Measurements from ENCODE around the gene SLC47A2.

Gene SLC47A2

GRCh38 chr17:19714542-19715411 is 1.6 kb downstream of the SLC47A2 start:
- Histone ChIP-seq H3K27ac (no peak overlapping the region), H3K27me3 (ENCODE audit: insufficient read depth, low read depth) (no peaks in the 10 kb centered on the region), H4K20me1 (ENCODE audit: insufficient read depth) (no peaks in the 10 kb centered on the region), H3K36me3 (ENCODE audit: insufficient read depth) (no peaks in the 10 kb centered on the region), H3K4me3 (IDR thresholded peaks at IDR 0.05; ENCODE audit: insufficient read depth, low read depth, low read length) (no peak overlapping the region), H3K4me1 (ENCODE audit: low read depth, poor library complexity, severe bottlenecking) (no peaks in the 10 kb centered on the region), H3K79me2 (ENCODE audit: insufficient read depth, low read depth) (no peaks in the 10 kb centered on the region), H3K9ac (no peak overlapping the region), H2AFZ (ENCODE audit: low read depth) (no peak overlapping the region), H3K4me2 (no peak overlapping the region)
- TF ChIP-seq CTCF (conservative IDR thresholded peaks at IDR 0.05; ENCODE audit: low read depth, low read length): no peak

- Histone ChIP-seq H3K36me3 (ENCODE audit: insufficient read depth) (no peaks in the 10 kb centered on the region), H3K27me3 (ENCODE audit: insufficient read depth, low read depth) (no peaks in the 10 kb centered on the region), H3K4me3 (IDR thresholded peaks at IDR 0.05; ENCODE audit: insufficient read depth, low read depth, low read length) (no peak overlapping the region), H3K27ac (no peak overlapping the region), H3K79me2 (ENCODE audit: insufficient read depth, low read depth) (no peaks in the 10 kb centered on the region), H4K20me1 (ENCODE audit: insufficient read depth) (no peaks in the 10 kb centered on the region), H3K4me1 (ENCODE audit: low read depth, poor library complexity, severe bottlenecking) (no peaks in the 10 kb centered on the region), H3K4me2 (no peak overlapping the region), H3K9ac (no peak overlapping the region), H2AFZ (ENCODE audit: low read depth) (no peak overlapping the region)
- TF ChIP-seq CTCF (conservative IDR thresholded peaks at IDR 0.05; ENCODE audit: low read depth, low read length): no peak
These were observed 2.5 kb downstream of the SLC47A2 start for GRCh38 chr17:19713901-19714361.

GRCh38 chr17:19713462-19713861 is 2.9 kb downstream of the SLC47A2 start:
- no peak overlapping the region for H3K9ac ChIP-seq
- no peaks in the 10 kb centered on the region for H3K36me3 ChIP-seq (ENCODE audit: insufficient read depth)
- no peak overlapping the region for H3K4me2 ChIP-seq
- no peak overlapping the region for H3K4me3 ChIP-seq (IDR thresholded peaks at IDR 0.05; ENCODE audit: insufficient read depth, low read depth, low read length)
- TF ChIP-seq CTCF (conservative IDR thresholded peaks at IDR 0.05; ENCODE audit: low read depth, low read length): no peak
- no peak overlapping the region for H2AFZ ChIP-seq (ENCODE audit: low read depth)
- H3K27ac ChIP-seq: no peak overlapping the region
- H4K20me1 ChIP-seq (ENCODE audit: insufficient read depth): no peaks in the 10 kb centered on the region
- no peaks in the 10 kb centered on the region for H3K79me2 ChIP-seq (ENCODE audit: insufficient read depth, low read depth)
- H3K27me3 ChIP-seq (ENCODE audit: insufficient read depth, low read depth): no peaks in the 10 kb centered on the region
- H3K4me1 ChIP-seq (ENCODE audit: low read depth, poor library complexity, severe bottlenecking): no peaks in the 10 kb centered on the region

- Histone ChIP-seq H3K79me2 (ENCODE audit: insufficient read depth, low read depth) (no peaks in the 10 kb centered on the region), H3K27ac (no peak overlapping the region), H2AFZ (ENCODE audit: low read depth) (no peak overlapping the region), H3K4me2 (no peak overlapping the region), H3K4me1 (ENCODE audit: low read depth, poor library complexity, severe bottlenecking) (no peaks in the 10 kb centered on the region), H4K20me1 (ENCODE audit: insufficient read depth) (no peaks in the 10 kb centered on the region), H3K4me3 (IDR thresholded peaks at IDR 0.05; ENCODE audit: insufficient read depth, low read depth, low read length) (no peak overlapping the region), H3K36me3 (ENCODE audit: insufficient read depth) (no peaks in the 10 kb centered on the region), H3K9ac (no peak overlapping the region), H3K27me3 (ENCODE audit: insufficient read depth, low read depth) (no peaks in the 10 kb centered on the region)
- TF ChIP-seq CTCF (conservative IDR thresholded peaks at IDR 0.05; ENCODE audit: low read depth, low read length): no peak
These were observed 3.9 kb downstream of the SLC47A2 start for GRCh38 chr17:19712436-19713004.
